Mammary epithelial cell (primary cell): ENCODE results near the gene CIC.
"Not testable (repeated sequence)": the region's sequence is repeated elsewhere in the genome, so short reads cannot be mapped to it uniquely, and the experiment has no call there.

Experiments
- CTCF ChIP-seq, 2 donors: IDR thresholded peaks in 1 of 2; conservative IDR thresholded peaks in 1 of 2; 2 replicates each; pipeline ENCODE4 v1.5.1; 2011 to 2012; ENCODE audit warnings: inconsistent platforms in 2 of 2, low read length in 2 of 2, mild to moderate bottlenecking in 2 of 2, control low read depth in 1 of 2, low read depth in 1 of 2; ENCODE audit not compliant: insufficient read depth in 1 of 2; ENCODE audit errors: extremely low read depth in 1 of 2
- EZH2 ChIP-seq: IDR thresholded peaks from 2 replicates; pipeline ENCODE4 v1.6.1; 2012; ENCODE audit warnings: low read length, inconsistent platforms, borderline replicate concordance

GRCh38 chr19:42266928-42267603 lies 2.0 kb upstream of the CIC start:
- TF ChIP-seq CTCF (conservative IDR thresholded peaks at IDR 0.05 in 1 of 2, IDR thresholded peaks at IDR 0.05 in 1 of 2; ENCODE audit: extremely low read depth in 1 of 2, insufficient read depth in 1 of 2, low read depth in 1 of 2, low read length in 2 of 2); EZH2: not testable (repeated sequence)
